ENCODE measurements around the gene FGF16. TPM values are rescaled to one million over a fixed set of nuclear protein-coding genes. Genes with fewer than 3 reads are reported as not detected.

Gene FGF16
- total RNA-seq, 1 experiment from 2014 or later: not detected

GRCh38 chrX:77442728-77443127, 4.5 kb upstream of the FGF16 start:
- BruUV-seq (replicated peaks): no TSS peak
- Histone ChIP-seq H3K27me3 (ENCODE audit: control insufficient read depth, insufficient read depth, low read length) (no peaks in the 10 kb centered on the region), H3K9me3 (ENCODE audit: control insufficient read depth, insufficient read depth, low read depth, low read length) (no peaks in the 10 kb centered on the region), H3K4me1 (ENCODE audit: control insufficient read depth, insufficient read depth, low read length) (no peaks in the 10 kb centered on the region), H3K4me3 (ENCODE audit: low read depth in 2 of 2, low read length in 2 of 2) (no peak overlapping the region), H3K36me3 (ENCODE audit: control insufficient read depth, insufficient read depth, low read length) (no peaks in the 10 kb centered on the region), H3K27ac (ENCODE audit: low read length) (no peak overlapping the region)
- TF ChIP-seq, protein P1, sequence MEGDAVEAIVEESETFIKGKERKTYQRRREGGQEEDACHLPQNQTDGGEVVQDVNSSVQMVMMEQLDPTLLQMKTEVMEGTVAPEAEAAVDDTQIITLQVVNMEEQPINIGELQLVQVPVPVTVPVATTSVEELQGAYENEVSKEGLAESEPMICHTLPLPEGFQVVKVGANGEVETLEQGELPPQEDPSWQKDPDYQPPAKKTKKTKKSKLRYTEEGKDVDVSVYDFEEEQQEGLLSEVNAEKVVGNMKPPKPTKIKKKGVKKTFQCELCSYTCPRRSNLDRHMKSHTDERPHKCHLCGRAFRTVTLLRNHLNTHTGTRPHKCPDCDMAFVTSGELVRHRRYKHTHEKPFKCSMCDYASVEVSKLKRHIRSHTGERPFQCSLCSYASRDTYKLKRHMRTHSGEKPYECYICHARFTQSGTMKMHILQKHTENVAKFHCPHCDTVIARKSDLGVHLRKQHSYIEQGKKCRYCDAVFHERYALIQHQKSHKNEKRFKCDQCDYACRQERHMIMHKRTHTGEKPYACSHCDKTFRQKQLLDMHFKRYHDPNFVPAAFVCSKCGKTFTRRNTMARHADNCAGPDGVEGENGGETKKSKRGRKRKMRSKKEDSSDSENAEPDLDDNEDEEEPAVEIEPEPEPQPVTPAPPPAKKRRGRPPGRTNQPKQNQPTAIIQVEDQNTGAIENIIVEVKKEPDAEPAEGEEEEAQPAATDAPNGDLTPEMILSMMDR (IDR thresholded peaks at IDR 0.05): no peak
- TF ChIP-seq TCF7L2 (IDR thresholded peaks at IDR 0.05; ENCODE audit: low read depth, low read length) (no peak), SIN3A (IDR thresholded peaks at IDR 0.05; ENCODE audit: borderline replicate concordance, insufficient read depth, low read depth, low read length) (no peak), POLR2AphosphoS5 (IDR thresholded peaks at IDR 0.05; ENCODE audit: low read depth, low read length) (no peak)
- TF ChIP-seq, protein P2, sequence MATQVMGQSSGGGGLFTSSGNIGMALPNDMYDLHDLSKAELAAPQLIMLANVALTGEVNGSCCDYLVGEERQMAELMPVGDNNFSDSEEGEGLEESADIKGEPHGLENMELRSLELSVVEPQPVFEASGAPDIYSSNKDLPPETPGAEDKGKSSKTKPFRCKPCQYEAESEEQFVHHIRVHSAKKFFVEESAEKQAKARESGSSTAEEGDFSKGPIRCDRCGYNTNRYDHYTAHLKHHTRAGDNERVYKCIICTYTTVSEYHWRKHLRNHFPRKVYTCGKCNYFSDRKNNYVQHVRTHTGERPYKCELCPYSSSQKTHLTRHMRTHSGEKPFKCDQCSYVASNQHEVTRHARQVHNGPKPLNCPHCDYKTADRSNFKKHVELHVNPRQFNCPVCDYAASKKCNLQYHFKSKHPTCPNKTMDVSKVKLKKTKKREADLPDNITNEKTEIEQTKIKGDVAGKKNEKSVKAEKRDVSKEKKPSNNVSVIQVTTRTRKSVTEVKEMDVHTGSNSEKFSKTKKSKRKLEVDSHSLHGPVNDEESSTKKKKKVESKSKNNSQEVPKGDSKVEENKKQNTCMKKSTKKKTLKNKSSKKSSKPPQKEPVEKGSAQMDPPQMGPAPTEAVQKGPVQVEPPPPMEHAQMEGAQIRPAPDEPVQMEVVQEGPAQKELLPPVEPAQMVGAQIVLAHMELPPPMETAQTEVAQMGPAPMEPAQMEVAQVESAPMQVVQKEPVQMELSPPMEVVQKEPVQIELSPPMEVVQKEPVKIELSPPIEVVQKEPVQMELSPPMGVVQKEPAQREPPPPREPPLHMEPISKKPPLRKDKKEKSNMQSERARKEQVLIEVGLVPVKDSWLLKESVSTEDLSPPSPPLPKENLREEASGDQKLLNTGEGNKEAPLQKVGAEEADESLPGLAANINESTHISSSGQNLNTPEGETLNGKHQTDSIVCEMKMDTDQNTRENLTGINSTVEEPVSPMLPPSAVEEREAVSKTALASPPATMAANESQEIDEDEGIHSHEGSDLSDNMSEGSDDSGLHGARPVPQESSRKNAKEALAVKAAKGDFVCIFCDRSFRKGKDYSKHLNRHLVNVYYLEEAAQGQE (IDR thresholded peaks at IDR 0.05; ENCODE audit: insufficient read depth in 1 of 2, low read depth in 2 of 2, low read length in 1 of 2): no peak
- no peak for DNase-seq (ENCODE audit: low read depth, low spot score)
- ATAC-seq: no peak
- ChIA-PET CTCF (no interaction called here), POLR2A (interaction anchor here (0.6 kb wide), 1 partner anchor 10 kb away, joined by 3 read pairs; no protein-coding TSS in a partner anchor)
- intact Hi-C loops (cut with micrococcal nuclease; ENCODE audit: unreplicated experiment): no loop called here
- in situ Hi-C loops (cut with HindIII; ENCODE audit: low pct_unique_long_range_greater_than_20kb, low sequenced_read_pairs): no loop called here

DNA sequence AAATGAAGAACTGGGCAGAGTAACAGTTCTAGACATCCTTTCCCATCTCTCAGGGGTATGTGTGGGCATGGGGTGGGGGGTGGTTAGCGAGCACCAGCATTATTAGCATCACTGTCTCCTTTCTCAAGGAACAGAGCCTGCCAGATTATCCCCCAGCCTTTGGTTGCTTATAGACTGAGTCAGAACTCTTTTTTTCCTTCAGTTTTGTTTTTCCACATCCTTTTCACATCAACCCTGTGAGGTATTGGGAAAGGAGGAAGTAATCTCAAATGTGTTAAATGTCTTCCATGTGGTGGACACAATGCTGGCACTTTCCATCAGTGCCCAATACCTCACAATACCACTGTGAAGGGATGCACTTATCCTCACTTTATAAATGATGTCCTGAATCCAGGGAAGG, 3.1 kb upstream of the FGF16 start:
- Histone ChIP-seq H3K9me3 (ENCODE audit: control insufficient read depth, insufficient read depth, low read depth, low read length) (no peaks in the 10 kb centered on the region), H3K4me1 (ENCODE audit: control insufficient read depth, insufficient read depth, low read length) (no peaks in the 10 kb centered on the region), H3K27ac (ENCODE audit: low read length) (no peak overlapping the region), H3K4me3 (ENCODE audit: low read depth in 2 of 2, low read length in 2 of 2) (no peak overlapping the region), H3K36me3 (ENCODE audit: control insufficient read depth, insufficient read depth, low read length) (no peaks in the 10 kb centered on the region), H3K27me3 (ENCODE audit: control insufficient read depth, insufficient read depth, low read length) (no peaks in the 10 kb centered on the region)
- DNase-seq (ENCODE audit: low read depth, low spot score): no peak
- ChIA-PET CTCF (no interaction called here), POLR2A (no interaction called here)
- in situ Hi-C loops (cut with HindIII; ENCODE audit: low pct_unique_long_range_greater_than_20kb, low sequenced_read_pairs): no loop called here
- TF ChIP-seq, protein P2 (IDR thresholded peaks at IDR 0.05; ENCODE audit: insufficient read depth in 1 of 2, low read depth in 2 of 2, low read length in 1 of 2): no peak
- TF ChIP-seq, protein P1 (IDR thresholded peaks at IDR 0.05): no peak
- TF ChIP-seq POLR2AphosphoS5 (IDR thresholded peaks at IDR 0.05; ENCODE audit: low read depth, low read length): no peak
- no peak for TF ChIP-seq TCF7L2 (IDR thresholded peaks at IDR 0.05; ENCODE audit: low read depth, low read length)
- TF ChIP-seq SIN3A (IDR thresholded peaks at IDR 0.05; ENCODE audit: borderline replicate concordance, insufficient read depth, low read depth, low read length): no peak
- intact Hi-C loops (cut with micrococcal nuclease; ENCODE audit: unreplicated experiment): no loop called here
- no peak for ATAC-seq
- no TSS peak for BruUV-seq (replicated peaks)

All from Panc1 (cell line).